A549 (cell line): Measurements from ENCODE around the gene LAMA2. TPM values are rescaled to one million over a fixed set of nuclear protein-coding genes. Genes with fewer than 3 reads are reported as not detected.

Source experiments
- ATAC-seq, 2 experiments: fragments of 200-7000 bp in 1 of 2; fragments of >200 bp in 1 of 2; cut with Nextera tagmentation in 1 of 2; cut with Tn5 transposase in 1 of 2; 3 replicates each; pipeline versions ENCODE4 v1.8.0 to v1.9.1; 2018 to 2020; ENCODE audit warnings: mild to moderate bottlenecking in 1 of 2, moderate library complexity in 1 of 2
- CTCF ChIA-PET: fragments of 300-600 bp; sonication (Branson Sonifier 250); formaldehyde crosslinking; extraction: SDS; loops from one replicate; lab custom pipeline; 2021; ENCODE audit warnings: antibody characterized with exemption, inconsistent platforms; lab: Yijun Ruan, JAX
- POLR2A ChIA-PET: fragments of 350-600 bp; formaldehyde crosslinking; extraction: SDS; loops from one replicate; lab custom pipeline; 2021; ENCODE audit warnings: antibody characterized with exemption, inconsistent platforms; lab: Yijun Ruan, JAX
- DNase-seq, 2 experiments: peaks; one replicate each; pipeline versions ENCODE4 v3.0.0 to v3.0.0-alpha.2; 2011 to 2016; ENCODE audit warnings: low read depth in 1 of 2, low spot score in 1 of 2
- FAIRE-seq: peaks from 2 replicates; lab custom pipeline; 2011; peaks lifted over from hg19 to GRCh38; lab: Jason Lieb, UNC
- H3K27ac ChIP-seq, 2 experiments: fragments of >200 bp; sonication (Bioruptor Twin); formaldehyde crosslinking; 3 replicates each; pipeline ENCODE4 v1.5.1; 2016 to 2017
- H3K4me1 ChIP-seq: fragments of >200 bp; sonication (Bioruptor Twin); formaldehyde crosslinking; 3 replicates; pipeline ENCODE4 v1.6.1; 2016
- H3K4me2 ChIP-seq: fragments of >200 bp; sonication (Bioruptor Twin); formaldehyde crosslinking; 3 replicates; pipeline ENCODE4 v1.6.1; 2016
- H3K4me3 ChIP-seq: fragments of >200 bp; sonication (Bioruptor Twin); formaldehyde crosslinking; 3 replicates; pipeline ENCODE4 v1.5.1; 2016
- H3K9me3 ChIP-seq: fragments of >200 bp; sonication (Bioruptor Twin); formaldehyde crosslinking; 3 replicates; pipeline ENCODE4 v1.6.1; 2016
- BCL3 ChIP-seq: fragments of >200 bp; sonication (Bioruptor Twin); formaldehyde crosslinking; IDR thresholded peaks from 3 replicates; pipeline ENCODE4 v1.6.1; 2016
- CBX2 ChIP-seq: fragments of 200-600 bp; sonication (generic); IDR thresholded peaks from 2 replicates; pipeline ENCODE4 v1.6.1; 2016; ENCODE audit warnings: low read depth, mild to moderate bottlenecking, borderline replicate concordance
- E2F6 ChIP-seq: IDR thresholded peaks from 2 replicates; pipeline ENCODE4 v1.6.1; 2012; ENCODE audit warnings: low read depth, borderline replicate concordance
- EP300 ChIP-seq, 2 experiments: fragments of >200 bp; sonication (Bioruptor Twin); formaldehyde crosslinking; IDR thresholded peaks; 2 replicates in 1 of 2; 3 replicates in 1 of 2; pipeline ENCODE4 v1.6.1; 2016 to 2017
- ESRRA ChIP-seq: fragments of 150-350 bp; IDR thresholded peaks from 2 replicates; pipeline ENCODE4 v1.6.1; 2014; ENCODE audit warnings: mild to moderate bottlenecking, low read length, borderline replicate concordance
- HDAC2 ChIP-seq: fragments of 200-600 bp; sonication (generic); IDR thresholded peaks from 2 replicates; pipeline ENCODE4 v1.6.1; 2016
- HEYL ChIP-seq: fragments of 250-450 bp; sonication (Bioruptor Pico); IDR thresholded peaks from 2 replicates; pipeline ENCODE4 v1.8.0; 2021; ENCODE audit warnings: mild to moderate bottlenecking, moderate library complexity
- HOXB13 ChIP-seq: fragments of 250-450 bp; sonication (Bioruptor Pico); IDR thresholded peaks from 2 replicates; pipeline ENCODE4 v1.5.0; 2020; ENCODE audit warnings: low read depth, mild to moderate bottlenecking, moderate library complexity
- JUN ChIP-seq, 2 experiments: fragments of >200 bp; sonication (Bioruptor Twin); formaldehyde crosslinking; IDR thresholded peaks; 2 replicates in 1 of 2; 3 replicates in 1 of 2; pipeline ENCODE4 v1.6.1; 2016 to 2017
- JUNB ChIP-seq: fragments of >200 bp; sonication (Bioruptor Twin); formaldehyde crosslinking; IDR thresholded peaks from 2 replicates; pipeline ENCODE4 v1.6.1; 2016
- KDM1A ChIP-seq: fragments of 200-600 bp; sonication (generic); IDR thresholded peaks from 2 replicates; pipeline ENCODE4 v1.6.1; 2016; ENCODE audit warnings: low read depth, mild to moderate bottlenecking
- KDM5A ChIP-seq: fragments of 200-600 bp; sonication (generic); IDR thresholded peaks from 2 replicates; pipeline ENCODE4 v1.6.1; 2016; ENCODE audit warnings: antibody characterized with exemption, mild to moderate bottlenecking
- NFE2L2 ChIP-seq: fragments of 150-350 bp; conservative IDR thresholded peaks from 2 replicates; pipeline ENCODE4 v1.6.1; 2014; ENCODE audit warnings: low read length
- PHF8 ChIP-seq: fragments of 200-600 bp; sonication (generic); IDR thresholded peaks from 2 replicates; pipeline ENCODE4 v1.6.1; 2016; ENCODE audit warnings: low read depth, mild to moderate bottlenecking, antibody characterized with exemption, moderate library complexity, borderline replicate concordance
- POLR2A ChIP-seq: IDR thresholded peaks from 2 replicates; pipeline ENCODE4 v1.6.1; 2012; ENCODE audit warnings: mild to moderate bottlenecking, low read length
- POLR2AphosphoS2 ChIP-seq: conservative IDR thresholded peaks from 2 replicates; pipeline ENCODE4 v1.6.1; 2012; ENCODE audit warnings: low read length, improper control_type of control experiment, inconsistent platforms
- RAD21 ChIP-seq, 2 experiments: fragments of >200 bp in 1 of 2; sonication (Bioruptor Twin) in 1 of 2; formaldehyde crosslinking in 1 of 2; IDR thresholded peaks in 1 of 2; conservative IDR thresholded peaks in 1 of 2; 2 replicates in 1 of 2; 3 replicates in 1 of 2; pipeline ENCODE4 v1.6.1; 2012 to 2018; ENCODE audit warnings: inconsistent platforms in 1 of 2
- RNF2 ChIP-seq: fragments of 200-600 bp; sonication (generic); IDR thresholded peaks from 2 replicates; pipeline ENCODE4 v1.6.1; 2016; ENCODE audit warnings: low read depth, mild to moderate bottlenecking, antibody characterized with exemption, moderate library complexity, borderline replicate concordance
- ZNF302 ChIP-seq: fragments of 250-450 bp; sonication (Bioruptor Pico); IDR thresholded peaks from 2 replicates; pipeline ENCODE4 v1.9.0; 2021; ENCODE audit warnings: inconsistent platforms, mild to moderate bottlenecking, moderate library complexity
- ZSCAN20 ChIP-seq: fragments of 250-450 bp; sonication (Bioruptor Pico); IDR thresholded peaks from 2 replicates; pipeline ENCODE4 v1.8.0; 2022; ENCODE audit warnings: mild to moderate bottlenecking, moderate library complexity
- WGBS: methylation state at CpG from one replicate; pipeline ENCODE4 v1.1.6; 2017; ENCODE audit errors: missing lambda C conversion rate; 5-methylcytosine and 5-hydroxymethylcytosine counted together
- polyA plus RNA-seq, 4 experiments: library from polyadenylated mRNA; depleted of rRNA in 3 of 4; stranded (reverse); fragments of >200 nt; fragmentation: RNase III in 1 of 4; extraction: RNeasy Plus Mini Kit Qiagen cat#74134 plus additional on column Dnase treatment in 1 of 4; gene quantifications; 2 replicates in 3 of 4; 3 replicates in 1 of 4; pipeline ENCODE4 v1.2.3, GENCODE V29; 2011 to 2017
- TF ChIP-seq, protein P1 (sequence below): fragments of 250-450 bp; sonication (Bioruptor Pico); IDR thresholded peaks from 2 replicates; pipeline ENCODE4 v1.5.0; 2021; ENCODE audit warnings: mild to moderate bottlenecking, moderate library complexity, borderline replicate concordance
- TF ChIP-seq, protein P2 (sequence below): fragments of 250-450 bp; sonication (Bioruptor Pico); IDR thresholded peaks from 2 replicates; pipeline ENCODE4 v1.5.0; 2020; ENCODE audit warnings: low read depth, mild to moderate bottlenecking, moderate library complexity

Gene LAMA2
- polyA plus RNA-seq, 2 of the 4 experiments (the other 2 are of a cell fraction) = 0.21 to 1.3 TPM

DNA sequence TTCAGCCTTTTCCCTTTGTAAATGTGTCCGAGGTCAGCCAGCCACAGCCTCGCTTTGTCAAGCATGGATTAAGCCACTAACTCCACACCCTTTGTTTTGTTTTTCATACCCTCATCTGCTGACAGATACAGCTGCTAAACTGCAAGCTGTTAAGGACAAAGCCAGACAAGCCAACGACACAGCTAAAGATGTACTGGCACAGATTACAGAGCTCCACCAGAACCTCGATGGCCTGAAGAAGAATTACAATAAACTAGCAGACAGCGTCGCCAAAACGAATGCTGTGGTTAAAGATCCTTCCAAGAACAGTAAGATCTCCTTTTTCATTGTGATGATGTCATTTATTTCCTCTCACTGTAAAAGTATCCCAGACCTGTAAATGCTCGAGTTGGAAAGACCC is 557.8 kb downstream of the LAMA2 start:
- H3K4me2 ChIP-seq = no peak overlapping the region
- TF ChIP-seq CBX2 (no peak), KDM5A (no peak), POLR2AphosphoS2 (no peak), HOXB13 (CRISPR knock-in tag) (no peak), BCL3 (no peak)
- TF ChIP-seq, all 56 proteins: peak for 0
- H3K9me3 ChIP-seq = no peaks in the 10 kb centered on the region
- no peak overlapping the region for H3K4me3 ChIP-seq
- ATAC-seq (peak in 1 of 2 experiments; percentile 42; a peak in 1 of 6 replicates), DNase-seq (peak in 1 of 2 experiments; percentile 5), FAIRE-seq (no peak)
- H3K4me1 ChIP-seq = no peaks in the 10 kb centered on the region
- ChIA-PET POLR2A (no interaction called here), CTCF (no interaction called here)
- no peak overlapping the region for H3K27ac ChIP-seq
- 41% methylated on average over 8 of the region's 8 CpGs for WGBS

DNA sequence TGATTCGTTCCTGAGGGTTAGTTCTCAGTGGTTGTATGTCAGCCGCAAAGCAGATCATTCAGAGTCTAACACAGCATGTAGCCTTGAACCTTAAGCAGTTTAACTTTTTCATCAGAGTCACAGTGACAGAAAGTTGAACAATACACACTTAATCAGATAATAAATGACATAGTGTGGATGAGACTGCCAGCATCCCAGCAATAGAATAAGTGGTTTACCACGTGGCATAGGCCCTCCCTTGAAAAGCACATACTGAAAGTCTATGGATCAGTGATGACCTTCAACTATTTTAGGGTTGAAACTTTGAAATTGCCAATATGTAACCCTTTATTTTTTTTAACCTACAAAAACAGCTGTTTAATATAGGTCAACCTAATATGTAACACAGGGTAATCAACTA is 561.7 kb downstream of the LAMA2 start:
- H3K9me3 ChIP-seq = no peaks in the 10 kb centered on the region
- ATAC-seq = no peak
- 45% methylated on average over 3 of the region's 3 CpGs for WGBS
- no peak overlapping the region for H3K27ac ChIP-seq
- TF ChIP-seq HEYL (CRISPR knock-in tag) = no peak
- TF ChIP-seq HOXB13 (CRISPR knock-in tag) = no peak
- TF ChIP-seq ZNF302 (CRISPR knock-in tag) = no peak
- no peak for TF ChIP-seq RNF2
- no peak for TF ChIP-seq E2F6
- TF ChIP-seq HDAC2 = no peak
- TF ChIP-seq, protein P1, sequence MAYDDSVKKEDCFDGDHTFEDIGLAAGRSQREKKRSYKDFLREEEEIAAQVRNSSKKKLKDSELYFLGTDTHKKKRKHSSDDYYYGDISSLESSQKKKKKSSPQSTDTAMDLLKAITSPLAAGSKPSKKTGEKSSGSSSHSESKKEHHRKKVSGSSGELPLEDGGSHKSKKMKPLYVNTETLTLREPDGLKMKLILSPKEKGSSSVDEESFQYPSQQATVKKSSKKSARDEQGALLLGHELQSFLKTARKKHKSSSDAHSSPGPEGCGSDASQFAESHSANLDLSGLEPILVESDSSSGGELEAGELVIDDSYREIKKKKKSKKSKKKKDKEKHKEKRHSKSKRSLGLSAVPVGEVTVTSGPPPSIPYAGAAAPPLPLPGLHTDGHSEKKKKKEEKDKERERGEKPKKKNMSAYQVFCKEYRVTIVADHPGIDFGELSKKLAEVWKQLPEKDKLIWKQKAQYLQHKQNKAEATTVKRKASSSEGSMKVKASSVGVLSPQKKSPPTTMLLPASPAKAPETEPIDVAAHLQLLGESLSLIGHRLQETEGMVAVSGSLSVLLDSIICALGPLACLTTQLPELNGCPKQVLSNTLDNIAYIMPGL (CRISPR knock-in tag) = no peak
- TF ChIP-seq NFE2L2 = no peak
- TF ChIP-seq JUNB = no peak
- TF ChIP-seq POLR2A = no peak
- no peak for TF ChIP-seq ZSCAN20 (CRISPR knock-in tag)
- no peak for TF ChIP-seq EP300 (IDR thresholded peaks at IDR 0.05)
- no peak for TF ChIP-seq JUN (IDR thresholded peaks at IDR 0.05)
- TF ChIP-seq POLR2AphosphoS2 = no peak
- no peak for TF ChIP-seq ESRRA
- no peak for TF ChIP-seq KDM1A
- TF ChIP-seq, protein P2, sequence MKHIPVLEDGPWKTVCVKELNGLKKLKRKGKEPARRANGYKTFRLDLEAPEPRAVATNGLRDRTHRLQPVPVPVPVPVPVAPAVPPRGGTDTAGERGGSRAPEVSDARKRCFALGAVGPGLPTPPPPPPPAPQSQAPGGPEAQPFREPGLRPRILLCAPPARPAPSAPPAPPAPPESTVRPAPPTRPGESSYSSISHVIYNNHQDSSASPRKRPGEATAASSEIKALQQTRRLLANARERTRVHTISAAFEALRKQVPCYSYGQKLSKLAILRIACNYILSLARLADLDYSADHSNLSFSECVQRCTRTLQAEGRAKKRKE (CRISPR knock-in tag) = no peak
- no peak for TF ChIP-seq PHF8
- no peak for TF ChIP-seq RAD21 (conservative IDR thresholded peaks at IDR 0.05 in 1 of 2, IDR thresholded peaks at IDR 0.05 in 1 of 2)
- TF ChIP-seq, all 56 proteins: peak for 0
- DNase-seq (no peak), FAIRE-seq (no peak)
- POLR2A ChIA-PET = no interaction called here
- H3K4me2 ChIP-seq = no peak overlapping the region
- CTCF ChIA-PET = no interaction called here
- no peak overlapping the region for H3K4me3 ChIP-seq
- no peaks in the 10 kb centered on the region for H3K4me1 ChIP-seq
